GM10248 (cell line): ENCODE data around the gene NPAS2.

Source experiments
- CTCF ChIA-PET: fragments of 300-600 bp; sonication (Branson Sonifier 250); formaldehyde crosslinking; extraction: SDS; loops from one replicate; lab custom pipeline; 2021; ENCODE audit warnings: antibody characterized with exemption; lab: Yijun Ruan, JAX
- POLR2A ChIA-PET: fragments of 350-650 bp; sonication (Branson Sonifier 250); formaldehyde crosslinking; extraction: SDS; loops from one replicate; lab custom pipeline; 2020; ENCODE audit warnings: antibody characterized with exemption; lab: Yijun Ruan, JAX
- DNase-seq: peaks from one replicate; pipeline ENCODE4 v3.0.0; 2012; ENCODE audit errors: extremely low spot score
- CTCF ChIP-seq: IDR thresholded peaks from 2 replicates; pipeline ENCODE4 v1.5.1; 2012; ENCODE audit warnings: mild to moderate bottlenecking, low read depth; ENCODE audit errors: extremely low read depth, missing control alignments, control extremely low read depth

NPAS2 gene

GRCh38 chr2:100983684-100984310 lies 163.9 kb downstream of the NPAS2 start:
- TF ChIP-seq CTCF: no peak
- ChIA-PET POLR2A (no interaction called here), CTCF (interaction anchor here (1.0 to 2.0 kb wide), 3 partner anchors 374 to 390 kb away, joined by 4 to 9 read pairs (median 7); no protein-coding TSS in a partner anchor)
- DNase-seq: no peak

GRCh38 chr2:100984892-100985307 lies 165.0 kb downstream of the NPAS2 start:
- POLR2A ChIA-PET: interaction anchor here (0.5 kb wide), 1 partner anchor 11 kb away, joined by 3 read pairs; no protein-coding TSS in a partner anchor
- DNase-seq: peak; percentile 82
- peak; percentile 91 for TF ChIP-seq CTCF
- CTCF ChIA-PET: interaction anchor here (0.7 to 4.2 kb wide), 3 partner anchors 255 to 723 kb away, joined by 3 to 45 read pairs (median 4); no protein-coding TSS in a partner anchor

- TF ChIP-seq CTCF: no peak
- ChIA-PET CTCF (interaction anchor here (0.7 to 4.2 kb wide), 9 partner anchors 9 to 724 kb away, joined by 3 to 45 read pairs (median 3); no protein-coding TSS in a partner anchor), POLR2A (no interaction called here)
- no peak for DNase-seq
Measured at GRCh38 chr2:100986157-100986556, 166.2 kb downstream of the NPAS2 start.

GRCh38 chr2:100987536-100987935 lies 167.6 kb downstream of the NPAS2 start:
- CTCF ChIA-PET: interaction anchor here (1.1 to 4.2 kb wide), 7 partner anchors 9 to 393 kb away, joined by 3 to 45 read pairs (median 5); partner anchors contain the start of gene RPL31
- no peak for TF ChIP-seq CTCF
- POLR2A ChIA-PET: interaction anchor here (0.8 kb wide), 1 partner anchor 14 kb away, joined by 4 read pairs; the partner anchor contains the start of gene RPL31

GRCh38 chr2:100987974-100988373 lies 168.0 kb downstream of the NPAS2 start:
- no peak for DNase-seq
- ChIA-PET CTCF (interaction anchor here (1.1 to 4.2 kb wide), 7 partner anchors 9 to 393 kb away, joined by 3 to 45 read pairs (median 5); partner anchors contain the start of gene RPL31), POLR2A (interaction anchor here (0.8 kb wide), 1 partner anchor 14 kb away, joined by 4 read pairs; the partner anchor contains the start of gene RPL31)
- no peak for TF ChIP-seq CTCF

More at GRCh38 chr2:100987536-100987935, 167.6 kb downstream of the NPAS2 start:
- no peak for DNase-seq

- POLR2A ChIA-PET: no interaction called here
- TF ChIP-seq CTCF: no peak
- no peak for DNase-seq
- CTCF ChIA-PET: interaction anchor here (1.1 to 4.2 kb wide), 3 partner anchors 258 to 381 kb away, joined by 3 to 45 read pairs (median 9); no protein-coding TSS in a partner anchor
Measured at GRCh38 chr2:100988630-100989417, 168.9 kb downstream of the NPAS2 start.
